Neural crest cell (in vitro differentiated cells): ENCODE data around the gene ASTN2. TPM values are rescaled to one million over a fixed set of nuclear protein-coding genes. Genes with fewer than 3 reads are reported as not detected.

ENCODE experiments used
- DNase-seq: peaks from one replicate; pipeline ENCODE4 v3.0.0; 2021; ENCODE audit warnings: low read depth, mixed read lengths, low spot score
- H3K27ac Mint-ChIP-seq: one replicate; pipeline ENCODE4 v1.8.0; 2021; ENCODE audit warnings: mild to moderate bottlenecking, mixed read lengths; ENCODE audit not compliant: unreplicated experiment
- H3K27me3 Mint-ChIP-seq: 2 replicates; pipeline ENCODE4 v1.8.0; 2021; ENCODE audit warnings: low read depth, mild to moderate bottlenecking, mixed read lengths
- H3K36me3 Mint-ChIP-seq: 2 replicates; pipeline ENCODE4 v1.8.0; 2021; ENCODE audit warnings: low read depth, mild to moderate bottlenecking, mixed read lengths
- H3K4me1 Mint-ChIP-seq: 2 replicates; pipeline ENCODE4 v1.8.0; 2021; ENCODE audit warnings: mixed read lengths
- H3K4me3 Mint-ChIP-seq: one replicate; pipeline ENCODE4 v1.8.0; 2021; ENCODE audit warnings: mild to moderate bottlenecking, mixed read lengths
- H3K9me3 Mint-ChIP-seq: 2 replicates; pipeline ENCODE4 v1.8.0; 2021; ENCODE audit warnings: mixed read lengths
- total RNA-seq: library from RNA; stranded (reverse); gene quantifications from 2 replicates; pipeline ENCODE4 v1.2.1, GENCODE V29; 2021
- TF ChIP-seq, protein P1 (sequence below): fragments of 200-600 bp; sonication (generic); conservative IDR thresholded peaks from 2 replicates; pipeline ENCODE4 v1.5.0; 2021; ENCODE audit warnings: antibody characterized with exemption, mild to moderate bottlenecking

The ASTN2 gene
- total RNA-seq, 1 donor from 2014 or later, result 7.3 TPM

DNA sequence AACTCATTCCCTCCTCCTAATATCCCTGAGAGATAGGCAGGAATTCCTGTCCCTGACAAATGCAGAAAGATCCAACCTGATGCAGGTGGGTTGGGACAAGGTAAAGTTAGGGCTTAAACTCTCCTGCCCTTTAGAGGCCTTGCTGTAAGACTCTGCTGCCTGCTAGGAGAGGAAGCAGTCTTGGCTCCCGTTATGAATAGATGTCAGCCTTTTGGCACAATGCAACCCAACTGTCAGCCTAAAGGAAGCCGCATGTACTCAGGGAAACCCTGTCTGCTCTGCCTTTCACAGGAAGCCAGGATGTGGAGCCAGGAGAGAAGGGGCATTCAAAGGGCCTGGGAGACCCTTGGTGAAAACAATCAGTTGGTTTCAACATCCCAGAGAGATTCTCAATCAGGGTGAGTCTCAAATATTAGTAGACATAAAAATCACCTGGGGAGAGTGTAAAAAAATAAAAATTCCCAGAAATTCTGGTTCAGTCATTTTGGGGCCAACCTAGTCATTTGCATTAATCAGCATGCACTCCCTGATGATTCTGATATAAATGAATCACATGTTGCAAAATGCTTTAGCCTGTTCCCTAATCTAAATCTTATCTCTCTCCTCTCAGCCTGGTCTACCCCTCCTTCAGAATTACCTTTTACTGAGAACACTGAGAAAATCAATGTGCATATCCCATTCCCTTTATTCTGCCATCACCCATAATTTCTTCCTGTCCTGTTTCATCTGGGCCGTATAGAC lies 864.0 kb downstream of the ASTN2 start:
- Mint-ChIP-seq H3K4me1 (peaks cover 4% of the 10 kb centered on the region), H3K4me3 (no peak overlapping the region), H3K9me3 (no peaks in the 10 kb centered on the region), H3K27ac (no peak overlapping the region), H3K27me3 (no peaks in the 10 kb centered on the region), H3K36me3 (no peaks in the 10 kb centered on the region)
- TF ChIP-seq, protein P1, sequence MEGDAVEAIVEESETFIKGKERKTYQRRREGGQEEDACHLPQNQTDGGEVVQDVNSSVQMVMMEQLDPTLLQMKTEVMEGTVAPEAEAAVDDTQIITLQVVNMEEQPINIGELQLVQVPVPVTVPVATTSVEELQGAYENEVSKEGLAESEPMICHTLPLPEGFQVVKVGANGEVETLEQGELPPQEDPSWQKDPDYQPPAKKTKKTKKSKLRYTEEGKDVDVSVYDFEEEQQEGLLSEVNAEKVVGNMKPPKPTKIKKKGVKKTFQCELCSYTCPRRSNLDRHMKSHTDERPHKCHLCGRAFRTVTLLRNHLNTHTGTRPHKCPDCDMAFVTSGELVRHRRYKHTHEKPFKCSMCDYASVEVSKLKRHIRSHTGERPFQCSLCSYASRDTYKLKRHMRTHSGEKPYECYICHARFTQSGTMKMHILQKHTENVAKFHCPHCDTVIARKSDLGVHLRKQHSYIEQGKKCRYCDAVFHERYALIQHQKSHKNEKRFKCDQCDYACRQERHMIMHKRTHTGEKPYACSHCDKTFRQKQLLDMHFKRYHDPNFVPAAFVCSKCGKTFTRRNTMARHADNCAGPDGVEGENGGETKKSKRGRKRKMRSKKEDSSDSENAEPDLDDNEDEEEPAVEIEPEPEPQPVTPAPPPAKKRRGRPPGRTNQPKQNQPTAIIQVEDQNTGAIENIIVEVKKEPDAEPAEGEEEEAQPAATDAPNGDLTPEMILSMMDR, result no peak
- DNase-seq, result no peak

DNA sequence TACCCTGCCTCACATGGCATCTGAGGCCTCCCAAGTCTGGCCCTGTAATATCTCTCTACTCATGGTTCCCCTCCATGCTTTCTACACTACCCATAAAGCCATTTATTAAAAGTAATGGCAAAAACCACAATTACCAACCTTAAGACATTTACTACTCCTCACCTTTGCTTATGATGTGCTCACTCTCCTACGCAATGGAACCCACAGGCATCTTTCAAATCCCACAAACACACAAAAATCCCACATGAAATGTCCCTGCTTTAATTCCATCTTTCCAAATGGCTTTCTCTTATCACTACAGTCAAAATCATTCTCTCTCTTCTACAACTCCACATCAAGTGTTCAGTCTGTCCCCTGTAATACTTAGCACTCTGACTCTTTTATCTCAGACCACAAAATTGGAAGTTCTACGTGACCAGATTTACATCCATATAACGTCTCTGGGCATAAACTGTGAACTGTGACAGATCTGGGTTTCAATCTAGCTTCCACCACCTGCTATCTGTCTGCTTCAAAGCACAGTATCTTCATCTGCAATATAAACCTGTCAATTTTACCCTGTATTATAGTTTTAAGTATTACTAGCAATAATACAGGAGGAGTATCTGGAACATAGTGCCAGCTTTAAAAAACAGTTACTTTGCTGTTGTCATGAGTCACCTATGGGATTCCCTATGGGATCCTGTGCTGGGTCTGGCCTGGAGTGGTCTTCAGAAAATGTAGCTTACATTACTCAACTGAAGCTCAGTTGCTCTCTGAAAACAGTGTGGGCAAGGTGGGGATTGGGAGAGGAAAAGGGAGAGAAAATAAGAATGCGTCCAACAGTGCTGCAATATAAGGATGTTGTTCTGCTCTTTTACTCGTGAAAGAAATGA lies 864.8 kb downstream of the ASTN2 start:
- Mint-ChIP-seq H3K9me3 (no peaks in the 10 kb centered on the region), H3K36me3 (no peaks in the 10 kb centered on the region), H3K27ac (peak overlapping the region; percentile 9), H3K4me3 (no peak overlapping the region), H3K4me1 (no peaks in the 10 kb centered on the region), H3K27me3 (no peaks in the 10 kb centered on the region)
- TF ChIP-seq, protein P1, result no peak
- no peak for DNase-seq

DNA sequence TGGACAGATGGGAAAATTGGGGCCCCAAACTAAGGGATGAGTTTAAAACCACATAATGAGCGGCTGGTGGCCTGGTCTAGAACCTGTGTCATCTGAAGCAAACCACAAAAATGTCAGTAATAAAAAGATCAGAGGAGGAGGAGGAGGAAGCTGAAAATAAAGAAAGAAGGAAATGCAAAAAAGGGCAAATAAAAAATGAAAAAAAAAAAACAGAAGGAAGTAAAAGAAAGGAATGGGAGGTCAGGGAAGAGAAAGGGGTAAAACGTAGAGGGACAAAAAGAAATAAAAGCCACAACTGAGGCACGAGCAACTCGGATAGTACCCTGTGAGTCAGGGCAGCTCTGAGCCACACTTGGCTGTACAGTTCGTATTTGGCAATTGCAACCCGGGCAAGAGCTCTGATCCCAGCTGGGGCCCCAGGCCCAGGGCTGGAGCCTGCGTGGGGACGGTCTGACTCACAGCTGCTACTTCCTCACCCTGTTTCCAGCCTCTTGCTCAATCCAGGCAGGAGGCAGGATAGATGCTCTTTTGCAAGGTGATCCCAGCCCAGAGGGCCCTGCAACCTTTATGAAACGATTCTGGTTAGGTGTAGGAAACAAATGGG lies 865.7 kb downstream of the ASTN2 start:
- H3K9me3 Mint-ChIP-seq, result no peaks in the 10 kb centered on the region
- no peak overlapping the region for H3K4me3 Mint-ChIP-seq
- no peaks in the 10 kb centered on the region for H3K27me3 Mint-ChIP-seq
- H3K4me1 Mint-ChIP-seq, result no peaks in the 10 kb centered on the region
- H3K36me3 Mint-ChIP-seq, result no peaks in the 10 kb centered on the region
- DNase-seq, result no peak
- TF ChIP-seq, protein P1, result no peak
- H3K27ac Mint-ChIP-seq, result no peak overlapping the region

DNA sequence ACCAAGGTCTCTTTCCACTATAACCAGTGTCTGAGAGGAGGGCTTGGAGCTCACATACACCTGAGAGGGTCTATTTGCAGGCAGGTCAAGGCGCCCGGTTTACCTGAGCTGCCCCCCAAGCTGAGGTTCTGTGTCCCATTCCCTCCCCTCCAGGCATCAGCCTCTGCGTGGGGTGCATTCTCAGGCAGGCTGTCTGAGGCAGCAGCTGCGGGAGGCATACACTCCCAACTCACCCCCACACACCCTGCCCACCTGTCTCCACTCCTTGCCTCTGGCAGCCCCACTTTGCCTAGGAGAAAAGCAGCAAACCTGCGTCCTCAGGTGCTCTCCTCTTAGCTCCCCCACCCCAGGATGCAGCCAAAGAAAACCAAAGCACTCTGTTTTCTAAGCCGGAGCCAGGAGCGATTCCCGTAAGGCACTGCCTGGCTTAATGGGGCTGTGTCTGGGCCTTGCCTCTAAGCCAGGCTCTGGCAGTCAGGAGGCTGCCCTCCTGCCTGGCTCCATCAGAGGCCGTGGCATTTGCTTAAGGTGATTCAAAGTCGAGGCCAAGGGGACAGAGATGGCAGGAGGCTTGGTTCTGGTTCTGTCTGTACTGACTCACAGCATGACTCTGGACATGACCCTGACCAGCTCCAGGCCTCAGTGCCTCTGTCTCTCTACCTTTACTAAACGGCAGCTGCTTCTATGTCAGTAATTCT lies 867.0 kb downstream of the ASTN2 start:
- Mint-ChIP-seq H3K36me3 (no peaks in the 10 kb centered on the region), H3K4me1 (no peaks in the 10 kb centered on the region), H3K4me3 (no peak overlapping the region), H3K27ac (no peak overlapping the region), H3K27me3 (no peaks in the 10 kb centered on the region), H3K9me3 (no peaks in the 10 kb centered on the region)
- DNase-seq, result no peak
- TF ChIP-seq, protein P1, result no peak
